Measurements from ENCODE around the gene TLE6.

The TLE6 gene

DNA sequence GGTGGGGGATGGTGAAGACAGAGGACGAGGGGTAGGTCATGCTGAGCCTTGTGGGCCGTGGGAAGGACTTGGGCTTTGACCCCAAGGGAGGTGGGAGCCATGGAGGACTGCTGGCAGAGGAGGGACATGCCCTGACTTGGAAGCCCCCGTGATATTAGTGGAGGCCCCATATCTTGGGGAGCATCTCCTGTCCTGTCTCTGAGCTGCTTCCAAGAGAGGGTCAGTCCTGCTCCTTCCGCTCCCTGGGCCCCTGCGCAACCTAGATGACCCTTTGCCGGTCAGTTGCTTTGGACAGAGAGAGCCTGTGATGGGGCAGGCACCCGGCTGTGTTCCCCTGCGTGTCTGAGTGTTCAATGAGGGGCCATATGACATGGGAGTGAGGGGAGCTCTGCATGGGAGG lies 5.2 kb downstream of the TLE6 start:
- TF ChIP-seq, protein P1, sequence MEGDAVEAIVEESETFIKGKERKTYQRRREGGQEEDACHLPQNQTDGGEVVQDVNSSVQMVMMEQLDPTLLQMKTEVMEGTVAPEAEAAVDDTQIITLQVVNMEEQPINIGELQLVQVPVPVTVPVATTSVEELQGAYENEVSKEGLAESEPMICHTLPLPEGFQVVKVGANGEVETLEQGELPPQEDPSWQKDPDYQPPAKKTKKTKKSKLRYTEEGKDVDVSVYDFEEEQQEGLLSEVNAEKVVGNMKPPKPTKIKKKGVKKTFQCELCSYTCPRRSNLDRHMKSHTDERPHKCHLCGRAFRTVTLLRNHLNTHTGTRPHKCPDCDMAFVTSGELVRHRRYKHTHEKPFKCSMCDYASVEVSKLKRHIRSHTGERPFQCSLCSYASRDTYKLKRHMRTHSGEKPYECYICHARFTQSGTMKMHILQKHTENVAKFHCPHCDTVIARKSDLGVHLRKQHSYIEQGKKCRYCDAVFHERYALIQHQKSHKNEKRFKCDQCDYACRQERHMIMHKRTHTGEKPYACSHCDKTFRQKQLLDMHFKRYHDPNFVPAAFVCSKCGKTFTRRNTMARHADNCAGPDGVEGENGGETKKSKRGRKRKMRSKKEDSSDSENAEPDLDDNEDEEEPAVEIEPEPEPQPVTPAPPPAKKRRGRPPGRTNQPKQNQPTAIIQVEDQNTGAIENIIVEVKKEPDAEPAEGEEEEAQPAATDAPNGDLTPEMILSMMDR (IDR thresholded peaks at IDR 0.05; ENCODE audit: borderline replicate concordance, extremely low read depth, low read length, poor library complexity, severe bottlenecking): no peak
- TF ChIP-seq EZH2 (IDR thresholded peaks at IDR 0.05; ENCODE audit: borderline replicate concordance, low read depth, low read length, severe bottlenecking): no peak
- no peaks in the 10 kb centered on the region; the same call in 1 of the 2 replicates for H4K20me1 ChIP-seq (ENCODE audit: insufficient read depth, low read length)
- ATAC-seq (ENCODE audit: insufficient read depth, low read depth) (no peak), DNase-seq (no peak)
- no peak overlapping the region for H3K4me3 ChIP-seq (ENCODE audit: low read depth in 1 of 2, low read length in 2 of 2)
- H3K27ac ChIP-seq (ENCODE audit: low read length): no peak overlapping the region
- no peak overlapping the region for H3K9ac ChIP-seq (ENCODE audit: low read depth, low read length)
- no peaks in the 10 kb centered on the region for H3K27me3 ChIP-seq (ENCODE audit: insufficient read depth, low read length, poor library complexity)
- peaks cover 6% of the 10 kb centered on the region for H3K4me1 ChIP-seq (ENCODE audit: insufficient read depth, low read length)
- H3K79me2 ChIP-seq (ENCODE audit: insufficient read depth, low read length): no peaks in the 10 kb centered on the region
- H3K9me3 ChIP-seq (ENCODE audit: insufficient read depth, low read length, severe bottlenecking): no peaks in the 10 kb centered on the region
- no peak overlapping the region for H3K4me2 ChIP-seq (ENCODE audit: insufficient read depth, low read length)
- no peak overlapping the region for H2AFZ ChIP-seq (ENCODE audit: low read depth, low read length)
- H3K36me3 ChIP-seq (ENCODE audit: insufficient read depth, low read length): no peaks in the 10 kb centered on the region

GRCh38 chr19:2982983-2983350 lies 5.6 kb downstream of the TLE6 start:
- ATAC-seq (ENCODE audit: insufficient read depth, low read depth) (no peak), DNase-seq (no peak)
- Histone ChIP-seq H3K9me3 (ENCODE audit: insufficient read depth, low read length, severe bottlenecking) (no peaks in the 10 kb centered on the region), H3K4me3 (ENCODE audit: low read depth in 1 of 2, low read length in 2 of 2) (no peak overlapping the region), H3K79me2 (ENCODE audit: insufficient read depth, low read length) (no peaks in the 10 kb centered on the region), H3K36me3 (ENCODE audit: insufficient read depth, low read length) (no peaks in the 10 kb centered on the region), H2AFZ (ENCODE audit: low read depth, low read length) (no peak overlapping the region), H3K9ac (ENCODE audit: low read depth, low read length) (no peak overlapping the region), H3K27me3 (ENCODE audit: insufficient read depth, low read length, poor library complexity) (no peaks in the 10 kb centered on the region), H3K4me1 (ENCODE audit: insufficient read depth, low read length) (peaks cover 2% of the 10 kb centered on the region), H4K20me1 (ENCODE audit: insufficient read depth, low read length) (no peaks in the 10 kb centered on the region; the same call in 1 of the 2 replicates), H3K4me2 (ENCODE audit: insufficient read depth, low read length) (no peak overlapping the region), H3K27ac (ENCODE audit: low read length) (no peak overlapping the region)
- TF ChIP-seq, protein P1 (IDR thresholded peaks at IDR 0.05; ENCODE audit: borderline replicate concordance, extremely low read depth, low read length, poor library complexity, severe bottlenecking): no peak
- TF ChIP-seq EZH2 (IDR thresholded peaks at IDR 0.05; ENCODE audit: borderline replicate concordance, low read depth, low read length, severe bottlenecking): no peak

- H3K4me2 ChIP-seq (ENCODE audit: insufficient read depth, low read length): no peak overlapping the region
- H3K27me3 ChIP-seq (ENCODE audit: insufficient read depth, low read length, poor library complexity): no peaks in the 10 kb centered on the region
- no peak overlapping the region for H3K4me3 ChIP-seq (ENCODE audit: low read depth in 1 of 2, low read length in 2 of 2)
- no peak for DNase-seq
- no peak overlapping the region for H2AFZ ChIP-seq (ENCODE audit: low read depth, low read length)
- H3K9me3 ChIP-seq (ENCODE audit: insufficient read depth, low read length, severe bottlenecking): no peaks in the 10 kb centered on the region
- no peaks in the 10 kb centered on the region for H3K4me1 ChIP-seq (ENCODE audit: insufficient read depth, low read length)
- TF ChIP-seq EZH2 (IDR thresholded peaks at IDR 0.05; ENCODE audit: borderline replicate concordance, low read depth, low read length, severe bottlenecking): no peak
- TF ChIP-seq, protein P1 (IDR thresholded peaks at IDR 0.05; ENCODE audit: borderline replicate concordance, extremely low read depth, low read length, poor library complexity, severe bottlenecking): no peak
- H3K27ac ChIP-seq (ENCODE audit: low read length): no peak overlapping the region
- H3K9ac ChIP-seq (ENCODE audit: low read depth, low read length): no peak overlapping the region
- no peaks in the 10 kb centered on the region for H3K36me3 ChIP-seq (ENCODE audit: insufficient read depth, low read length)
- no peaks in the 10 kb centered on the region; the same call in 1 of the 2 replicates for H4K20me1 ChIP-seq (ENCODE audit: insufficient read depth, low read length)
- H3K79me2 ChIP-seq (ENCODE audit: insufficient read depth, low read length): no peaks in the 10 kb centered on the region
- no peak for ATAC-seq (ENCODE audit: insufficient read depth, low read depth)
These were observed 6.2 kb downstream of the TLE6 start for GRCh38 chr19:2983351-2984214.
